ENCODE data around the gene C20orf96. TPM values are rescaled to one million over a fixed set of nuclear protein-coding genes. Genes with fewer than 3 reads are reported as not detected.

Gene C20orf96
- total RNA-seq, 1 experiment from 2014 or later = 20.5 TPM

- DNase-seq (ENCODE audit: low read depth, low spot score) (no peak), ATAC-seq (peak; percentile 24)
- no TSS peak for BruUV-seq (replicated peaks)
- TF ChIP-seq POLR2AphosphoS5 (IDR thresholded peaks at IDR 0.05; ENCODE audit: low read depth, low read length) (peak; percentile 54), SIN3A (IDR thresholded peaks at IDR 0.05; ENCODE audit: borderline replicate concordance, insufficient read depth, low read depth, low read length) (no peak), REST (IDR thresholded peaks at IDR 0.05; ENCODE audit: insufficient read depth in 1 of 2, low read depth in 2 of 2, low read length in 1 of 2) (no peak), CTCF (IDR thresholded peaks at IDR 0.05) (peak; percentile 94), TCF7L2 (IDR thresholded peaks at IDR 0.05; ENCODE audit: low read depth, low read length) (no peak)
- intact Hi-C loops (cut with micrococcal nuclease; ENCODE audit: unreplicated experiment) = no loop called here
- Histone ChIP-seq H3K4me3 (ENCODE audit: low read depth in 2 of 2, low read length in 2 of 2) (no peak overlapping the region), H3K27me3 (ENCODE audit: control insufficient read depth, insufficient read depth, low read length) (no peaks in the 10 kb centered on the region), H3K36me3 (ENCODE audit: control insufficient read depth, insufficient read depth, low read length) (no peaks in the 10 kb centered on the region; the same call in 1 of the 2 replicates), H3K27ac (ENCODE audit: low read length) (peak overlapping the region; percentile 44; the same call in 1 of the 2 replicates), H3K9me3 (ENCODE audit: control insufficient read depth, insufficient read depth, low read depth, low read length) (no peaks in the 10 kb centered on the region), H3K4me1 (ENCODE audit: control insufficient read depth, insufficient read depth, low read length) (peaks cover 22% of the 10 kb centered on the region)
- in situ Hi-C loops (cut with HindIII; ENCODE audit: low pct_unique_long_range_greater_than_20kb, low sequenced_read_pairs) = no loop called here
- CTCF ChIA-PET = interaction anchor here (0.6 to 1.2 kb wide), 4 partner anchors 10 to 120 kb away, joined by 3 to 16 read pairs (median 6); no protein-coding TSS in a partner anchor
- POLR2A ChIA-PET = interaction anchor here (0.5 to 0.6 kb wide), 2 partner anchors 32 to 226 kb away, joined by 3 to 4 read pairs; no protein-coding TSS in a partner anchor
Observed at GRCh38 chr20:330233-331149, 39.9 kb upstream of the C20orf96 start.

GRCh38 chr20:329851-330232 lies 39.3 kb upstream of the C20orf96 start:
- in situ Hi-C loops (cut with HindIII; ENCODE audit: low pct_unique_long_range_greater_than_20kb, low sequenced_read_pairs) = no loop called here
- no TSS peak for BruUV-seq (replicated peaks)
- no peak for ATAC-seq

More at GRCh38 chr20:329851-330232, 39.3 kb upstream of the C20orf96 start:
- ChIA-PET CTCF (interaction anchor here (1.2 kb wide), 1 partner anchor 10 kb away, joined by 8 read pairs; no protein-coding TSS in a partner anchor), POLR2A (interaction anchor here (0.6 kb wide), 1 partner anchor 225 kb away, joined by 3 read pairs; no protein-coding TSS in a partner anchor)
- Histone ChIP-seq H3K27me3 (ENCODE audit: control insufficient read depth, insufficient read depth, low read length) (no peaks in the 10 kb centered on the region), H3K27ac (ENCODE audit: low read length) (peak overlapping the region; percentile 71; the same call in 1 of the 2 replicates), H3K4me1 (ENCODE audit: control insufficient read depth, insufficient read depth, low read length) (peaks cover 22% of the 10 kb centered on the region), H3K9me3 (ENCODE audit: control insufficient read depth, insufficient read depth, low read depth, low read length) (no peaks in the 10 kb centered on the region), H3K4me3 (ENCODE audit: low read depth in 2 of 2, low read length in 2 of 2) (no peak overlapping the region), H3K36me3 (ENCODE audit: control insufficient read depth, insufficient read depth, low read length) (no peaks in the 10 kb centered on the region; the same call in 1 of the 2 replicates)
- no peak for DNase-seq (ENCODE audit: low read depth, low spot score)
- intact Hi-C loops (cut with micrococcal nuclease; ENCODE audit: unreplicated experiment) = no loop called here
- TF ChIP-seq REST (IDR thresholded peaks at IDR 0.05; ENCODE audit: insufficient read depth in 1 of 2, low read depth in 2 of 2, low read length in 1 of 2) = no peak
- TF ChIP-seq TCF7L2 (IDR thresholded peaks at IDR 0.05; ENCODE audit: low read depth, low read length) = no peak
- no peak for TF ChIP-seq POLR2AphosphoS5 (IDR thresholded peaks at IDR 0.05; ENCODE audit: low read depth, low read length)
- no peak for TF ChIP-seq SIN3A (IDR thresholded peaks at IDR 0.05; ENCODE audit: borderline replicate concordance, insufficient read depth, low read depth, low read length)
- TF ChIP-seq CTCF (IDR thresholded peaks at IDR 0.05) = no peak
